Type B pancreatic cell (in vitro differentiated cells): ENCODE results near the gene GYPC. TPM values are rescaled to one million over a fixed set of nuclear protein-coding genes. Genes with fewer than 3 reads are reported as not detected.
"Not testable (repeated sequence)": the region's sequence is repeated elsewhere in the genome, so short reads cannot be mapped to it uniquely, and the experiment has no call there.

Experiments used
- DNase-seq: peaks from one replicate; pipeline ENCODE4 v3.0.0; 2021; ENCODE audit warnings: mixed read lengths; ENCODE audit not compliant: unreplicated experiment; ENCODE audit errors: extremely low spot score
- H3K27ac Mint-ChIP-seq: 2 replicates; pipeline ENCODE4 v1.8.0; 2021; ENCODE audit warnings: mild to moderate bottlenecking, mixed read lengths
- H3K27me3 Mint-ChIP-seq: 2 replicates; pipeline ENCODE4 v1.8.0; 2021; ENCODE audit warnings: mixed read lengths
- H3K36me3 Mint-ChIP-seq: 2 replicates; pipeline ENCODE4 v1.8.0; 2021; ENCODE audit warnings: mixed read lengths
- H3K4me1 Mint-ChIP-seq: one replicate; pipeline ENCODE4 v1.8.0; 2021; ENCODE audit warnings: mixed read lengths; ENCODE audit not compliant: unreplicated experiment
- H3K4me3 Mint-ChIP-seq: 2 replicates; pipeline ENCODE4 v1.8.0; 2021; ENCODE audit warnings: mild to moderate bottlenecking, mixed read lengths
- H3K9me3 Mint-ChIP-seq: 2 replicates; pipeline ENCODE4 v1.8.0; 2021; ENCODE audit warnings: mixed read lengths
- CTCF ChIP-seq: fragments of 200-600 bp; sonication (generic); conservative IDR thresholded peaks from 2 replicates; pipeline ENCODE4 v1.5.0; 2021; ENCODE audit warnings: antibody characterized with exemption, mild to moderate bottlenecking
- total RNA-seq: library from RNA; stranded (reverse); gene quantifications from 2 replicates; pipeline ENCODE4 v1.2.1, GENCODE V29; 2021; ENCODE audit warnings: low replicate concordance

GYPC gene
- total RNA-seq, 1 donor from 2014 or later = 45.5 TPM

- peak; percentile 61 for DNase-seq
- Mint-ChIP-seq H3K27me3 (peaks cover 19% of the 10 kb centered on the region), H3K9me3 (peaks cover 4% of the 10 kb centered on the region), H3K27ac (no peak overlapping the region), H3K36me3 (no peaks in the 10 kb centered on the region), H3K4me3 (no peak overlapping the region), H3K4me1 (no peaks in the 10 kb centered on the region)
- TF ChIP-seq CTCF = no peak
These were observed 16.7 kb upstream of the GYPC start for GRCh38 chr2:126639276-126639675.

DNA sequence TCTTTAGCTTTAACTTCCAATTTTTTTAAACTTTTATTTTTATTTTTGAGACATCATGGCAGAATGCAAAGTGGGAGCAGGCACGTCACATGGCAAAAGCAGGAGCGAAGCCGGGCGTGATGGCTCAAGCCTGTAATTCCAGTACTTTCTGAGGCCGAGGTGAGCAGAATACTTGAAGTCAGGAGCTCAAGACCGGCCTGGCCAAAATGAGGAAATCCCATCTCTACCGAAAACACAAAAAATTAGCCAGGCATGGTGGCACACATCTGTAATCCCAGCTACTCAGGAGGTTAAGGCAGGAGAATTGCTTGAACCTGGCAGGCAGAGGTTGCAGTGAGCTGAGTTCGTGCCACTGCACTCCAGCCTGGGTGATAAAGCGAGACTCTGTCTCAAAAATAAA lies 14.7 kb upstream of the GYPC start:
- H3K27me3 Mint-ChIP-seq = peaks cover 26% of the 10 kb centered on the region
- not testable (repeated sequence) for H3K4me3 Mint-ChIP-seq, H3K27ac Mint-ChIP-seq, H3K36me3 Mint-ChIP-seq, H3K9me3 Mint-ChIP-seq, H3K4me1 Mint-ChIP-seq
- peak; percentile 15 for DNase-seq

- H3K9me3 Mint-ChIP-seq = peaks cover 9% of the 10 kb centered on the region
- TF ChIP-seq CTCF = no peak
- peaks cover 26% of the 10 kb centered on the region for H3K27me3 Mint-ChIP-seq
- H3K27ac Mint-ChIP-seq = no peak overlapping the region
- H3K4me1 Mint-ChIP-seq = no peaks in the 10 kb centered on the region
- no peak overlapping the region for H3K4me3 Mint-ChIP-seq
- no peaks in the 10 kb centered on the region for H3K36me3 Mint-ChIP-seq
- DNase-seq = peak; percentile 43
These were observed 13.9 kb upstream of the GYPC start for GRCh38 chr2:126642031-126642430.

DNA sequence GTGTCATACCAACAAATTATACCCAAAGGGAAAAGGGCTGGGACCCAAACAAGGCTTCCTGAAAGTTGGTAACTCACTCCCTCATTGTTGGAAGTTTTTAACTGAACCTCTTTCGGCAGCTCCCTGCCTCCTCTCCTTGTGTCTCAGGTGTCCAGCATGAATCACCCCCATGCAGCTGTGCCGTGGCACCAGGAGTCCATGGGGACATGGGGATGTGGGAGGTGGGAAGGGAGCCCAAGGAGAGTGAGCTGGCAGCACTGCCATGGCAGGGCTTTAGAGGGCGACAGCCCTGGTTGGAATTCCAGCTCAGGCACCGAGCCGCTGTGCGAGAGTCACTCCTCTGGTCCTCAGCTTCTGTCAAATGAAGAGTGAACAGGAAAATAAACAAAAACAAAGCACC lies 12.5 kb upstream of the GYPC start:
- TF ChIP-seq CTCF = no peak
- Mint-ChIP-seq H3K36me3 (no peaks in the 10 kb centered on the region), H3K9me3 (peaks cover 6% of the 10 kb centered on the region), H3K4me3 (no peak overlapping the region), H3K27ac (no peak overlapping the region), H3K4me1 (no peaks in the 10 kb centered on the region), H3K27me3 (peaks cover 17% of the 10 kb centered on the region)
- peak; percentile 50 for DNase-seq

GRCh38 chr2:126643972-126644371 lies 12.0 kb upstream of the GYPC start:
- Mint-ChIP-seq H3K4me1 (no peaks in the 10 kb centered on the region), H3K36me3 (no peaks in the 10 kb centered on the region), H3K27ac (no peak overlapping the region), H3K4me3 (no peak overlapping the region), H3K27me3 (peaks cover 17% of the 10 kb centered on the region), H3K9me3 (peaks cover 5% of the 10 kb centered on the region)
- no peak for DNase-seq
- no peak for TF ChIP-seq CTCF

DNA sequence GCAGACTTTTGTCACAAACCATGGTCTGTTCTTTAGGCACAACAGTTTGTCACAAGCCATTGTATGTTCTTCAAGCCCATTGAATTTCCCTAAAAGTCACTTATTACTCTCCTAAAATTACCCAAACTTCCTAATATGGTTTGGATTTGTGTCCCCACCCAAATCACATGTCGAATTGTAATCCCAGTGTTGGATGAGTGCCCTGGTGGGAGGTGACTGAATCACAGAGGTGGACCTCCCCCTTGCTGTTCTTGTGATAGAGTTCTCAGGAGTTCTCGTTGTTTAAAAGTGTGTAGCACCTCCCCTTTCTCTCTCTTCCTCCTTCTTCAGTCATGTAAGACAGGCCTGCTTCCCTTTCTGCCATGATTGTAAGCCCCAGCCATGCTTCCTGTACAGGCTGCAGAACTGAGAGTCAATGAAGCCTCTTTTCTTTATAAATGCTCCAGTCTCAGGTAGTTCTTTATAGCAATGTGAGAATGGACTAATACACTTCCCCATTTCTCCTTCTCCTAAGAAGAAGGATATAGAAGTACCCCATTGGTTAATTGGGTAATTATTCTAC lies 11.2 kb upstream of the GYPC start:
- DNase-seq = no peak
- TF ChIP-seq CTCF = no peak
- Mint-ChIP-seq H3K4me1 (no peaks in the 10 kb centered on the region), H3K27ac (no peak overlapping the region), H3K36me3 (no peaks in the 10 kb centered on the region), H3K4me3 (no peak overlapping the region), H3K27me3 (peaks cover 17% of the 10 kb centered on the region), H3K9me3 (peaks cover 5% of the 10 kb centered on the region)
